K562 (cell line): ENCODE measurements around the gene NT5DC4. TPM values are rescaled to one million over a fixed set of nuclear protein-coding genes. Genes with fewer than 3 reads are reported as not detected.

Source experiments
- BHLHE40 ChIP-seq: IDR thresholded peaks from 2 replicates; pipeline ENCODE4 v1.6.1; 2011; ENCODE audit warnings: low read length, improper control_type of control experiment
- CBX3 ChIP-seq, 2 experiments: IDR thresholded peaks; 1 replicate in 1 of 2; 2 replicates in 1 of 2; pipeline ENCODE4 v1.6.1; 2012; ENCODE audit warnings: inconsistent platforms in 2 of 2, low read length in 2 of 2, borderline replicate concordance in 1 of 2, control low read depth in 1 of 2
- HMGXB4 ChIP-seq: sonication (generic); formaldehyde crosslinking; IDR thresholded peaks from 2 replicates; pipeline ENCODE4 v1.8.1; 2023; ENCODE audit warnings: mild to moderate bottlenecking, missing genetic modification reagents
- KAT7 ChIP-seq: sonication (generic); formaldehyde crosslinking; IDR thresholded peaks from 2 replicates; pipeline ENCODE4 v1.8.0; 2022; ENCODE audit warnings: missing genetic modification reagents, mild to moderate bottlenecking, borderline replicate concordance
- SMARCA4 ChIP-seq: fragments of 450-650 bp; IDR thresholded peaks from 2 replicates; pipeline ENCODE4 v1.6.1; 2016
- ZBTB11 ChIP-seq, 3 experiments: fragments of 200-800 bp in 1 of 3; fragments of 250-450 bp in 1 of 3; fragments of 450-650 bp in 1 of 3; sonication (Bioruptor Pico) in 1 of 3; sonication (Bioruptor generic) in 1 of 3; formaldehyde crosslinking in 1 of 3; IDR thresholded peaks; 2 replicates each; pipeline versions ENCODE4 v1.6.1 to v1.8.0; 2016 to 2022; ENCODE audit warnings: mild to moderate bottlenecking in 2 of 3, missing genetic modification characterization in 2 of 3, missing compliant biosample characterization in 1 of 3, moderate library complexity in 1 of 3
- ZNF174 ChIP-seq: fragments of 250-450 bp; sonication (Bioruptor Pico); IDR thresholded peaks from 2 replicates; pipeline ENCODE4 v1.4.0; 2020; ENCODE audit warnings: mild to moderate bottlenecking
- ZNF282 ChIP-seq: sonication (generic); formaldehyde crosslinking; IDR thresholded peaks from 2 replicates; pipeline ENCODE4 v1.8.1; 2023; ENCODE audit warnings: missing genetic modification reagents
- ZNF311 ChIP-seq: fragments of 250-450 bp; sonication (Bioruptor Pico); IDR thresholded peaks from 2 replicates; pipeline ENCODE4 v1.4.0; 2020; ENCODE audit warnings: mild to moderate bottlenecking, moderate library complexity
- ZNF561 ChIP-seq: fragments of 450-650 bp; formaldehyde crosslinking; conservative IDR thresholded peaks from 2 replicates; pipeline ENCODE4 v1.4.0; 2020; ENCODE audit warnings: mild to moderate bottlenecking, moderate library complexity
- polyA plus RNA-seq, 8 experiments: library from polyadenylated mRNA; depleted of rRNA in 4 of 8; stranded (reverse) in 5 of 8; unstranded in 3 of 8; fragments of >200 nt; fragmentation: Nextera tagmentation in 2 of 8; fragmentation: Illumina TruSeq in 1 of 8; extraction: Ambion mirVana in 2 of 8; extraction: Trizol in 1 of 8; gene quantifications; 2 replicates each; pipeline versions ENCODE4 v1.2.1 to v1.2.3, GENCODE V29; 2011 to 2014; ENCODE audit warnings: inconsistent platforms in 1 of 8, missing spikeins in 1 of 8
- total RNA-seq, 7 experiments: library from RNA; depleted of rRNA in 6 of 7; stranded (reverse); fragments of >200 nt in 6 of 7; fragmentation: Illumina TruSeq in 2 of 7; extraction: Trizol in 2 of 7; gene quantifications; 2 replicates each; pipeline versions ENCODE4 v1.2.1 to v1.2.3, GENCODE V29; 2011 to 2021; ENCODE audit warnings: low replicate concordance in 1 of 7
- TF ChIP-seq, protein P1 (sequence below): fragments of 200-600 bp; sonication (generic); IDR thresholded peaks from one replicate; pipeline ENCODE4 v1.6.1; 2012; ENCODE audit warnings: mild to moderate bottlenecking, low read depth, low read length, inconsistent platforms

Gene NT5DC4
- total and polyA plus RNA-seq, 9 of the 15 experiments (the other 6 are each of a cell fraction or from before 2014, with no cell fraction given), result 0.44 to 6.9 (median 2.5) TPM

DNA sequence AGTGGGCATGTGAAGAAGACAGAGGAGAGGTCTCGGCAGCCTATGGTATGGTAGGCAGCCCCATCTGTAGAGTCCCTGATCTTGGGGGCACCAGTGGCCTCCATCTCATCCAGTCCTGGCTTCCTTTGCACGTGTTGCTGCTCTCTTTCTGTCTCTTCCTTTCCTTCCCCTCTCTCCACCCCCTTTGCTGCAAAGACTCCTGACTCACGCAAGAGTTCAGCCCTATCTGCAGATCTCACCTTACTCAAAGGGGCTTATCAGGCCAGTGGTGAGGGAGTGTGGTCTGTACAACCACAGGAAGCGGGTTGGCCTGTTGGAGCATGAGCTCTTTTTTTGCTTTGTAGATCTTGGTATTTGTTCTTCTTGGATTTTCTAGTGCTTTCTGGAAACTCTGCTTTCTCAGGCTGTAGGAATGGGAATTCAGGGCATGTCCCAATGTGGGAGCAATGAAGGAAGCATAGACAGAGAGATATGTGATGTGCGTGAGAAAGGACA is 14.6 kb upstream of the NT5DC4 start (continued):
- TF ChIP-seq HMGXB4 (no peak), SMARCA4 (peak; percentile 100), ZNF174 (CRISPR knock-in tag) (no peak), ZBTB11 (CRISPR knock-in tag; IDR thresholded peaks at IDR 0.05) (peak in 1 of 3 experiments; percentile 77; a peak in 2 of 6 replicates), ZNF561 (CRISPR knock-in tag) (no peak), ZNF282 (no peak), ZNF311 (peak; percentile 82), BHLHE40 (peak; percentile 95), CBX3 (IDR thresholded peaks at IDR 0.05; ENCODE audit: borderline replicate concordance in 1 of 2, low read length in 2 of 2) (peak in 1 of 2 experiments; percentile 91; a peak in 2 of 3 replicates), KAT7 (CRISPR knock-in tag) (no peak)
- TF ChIP-seq, protein P1, sequence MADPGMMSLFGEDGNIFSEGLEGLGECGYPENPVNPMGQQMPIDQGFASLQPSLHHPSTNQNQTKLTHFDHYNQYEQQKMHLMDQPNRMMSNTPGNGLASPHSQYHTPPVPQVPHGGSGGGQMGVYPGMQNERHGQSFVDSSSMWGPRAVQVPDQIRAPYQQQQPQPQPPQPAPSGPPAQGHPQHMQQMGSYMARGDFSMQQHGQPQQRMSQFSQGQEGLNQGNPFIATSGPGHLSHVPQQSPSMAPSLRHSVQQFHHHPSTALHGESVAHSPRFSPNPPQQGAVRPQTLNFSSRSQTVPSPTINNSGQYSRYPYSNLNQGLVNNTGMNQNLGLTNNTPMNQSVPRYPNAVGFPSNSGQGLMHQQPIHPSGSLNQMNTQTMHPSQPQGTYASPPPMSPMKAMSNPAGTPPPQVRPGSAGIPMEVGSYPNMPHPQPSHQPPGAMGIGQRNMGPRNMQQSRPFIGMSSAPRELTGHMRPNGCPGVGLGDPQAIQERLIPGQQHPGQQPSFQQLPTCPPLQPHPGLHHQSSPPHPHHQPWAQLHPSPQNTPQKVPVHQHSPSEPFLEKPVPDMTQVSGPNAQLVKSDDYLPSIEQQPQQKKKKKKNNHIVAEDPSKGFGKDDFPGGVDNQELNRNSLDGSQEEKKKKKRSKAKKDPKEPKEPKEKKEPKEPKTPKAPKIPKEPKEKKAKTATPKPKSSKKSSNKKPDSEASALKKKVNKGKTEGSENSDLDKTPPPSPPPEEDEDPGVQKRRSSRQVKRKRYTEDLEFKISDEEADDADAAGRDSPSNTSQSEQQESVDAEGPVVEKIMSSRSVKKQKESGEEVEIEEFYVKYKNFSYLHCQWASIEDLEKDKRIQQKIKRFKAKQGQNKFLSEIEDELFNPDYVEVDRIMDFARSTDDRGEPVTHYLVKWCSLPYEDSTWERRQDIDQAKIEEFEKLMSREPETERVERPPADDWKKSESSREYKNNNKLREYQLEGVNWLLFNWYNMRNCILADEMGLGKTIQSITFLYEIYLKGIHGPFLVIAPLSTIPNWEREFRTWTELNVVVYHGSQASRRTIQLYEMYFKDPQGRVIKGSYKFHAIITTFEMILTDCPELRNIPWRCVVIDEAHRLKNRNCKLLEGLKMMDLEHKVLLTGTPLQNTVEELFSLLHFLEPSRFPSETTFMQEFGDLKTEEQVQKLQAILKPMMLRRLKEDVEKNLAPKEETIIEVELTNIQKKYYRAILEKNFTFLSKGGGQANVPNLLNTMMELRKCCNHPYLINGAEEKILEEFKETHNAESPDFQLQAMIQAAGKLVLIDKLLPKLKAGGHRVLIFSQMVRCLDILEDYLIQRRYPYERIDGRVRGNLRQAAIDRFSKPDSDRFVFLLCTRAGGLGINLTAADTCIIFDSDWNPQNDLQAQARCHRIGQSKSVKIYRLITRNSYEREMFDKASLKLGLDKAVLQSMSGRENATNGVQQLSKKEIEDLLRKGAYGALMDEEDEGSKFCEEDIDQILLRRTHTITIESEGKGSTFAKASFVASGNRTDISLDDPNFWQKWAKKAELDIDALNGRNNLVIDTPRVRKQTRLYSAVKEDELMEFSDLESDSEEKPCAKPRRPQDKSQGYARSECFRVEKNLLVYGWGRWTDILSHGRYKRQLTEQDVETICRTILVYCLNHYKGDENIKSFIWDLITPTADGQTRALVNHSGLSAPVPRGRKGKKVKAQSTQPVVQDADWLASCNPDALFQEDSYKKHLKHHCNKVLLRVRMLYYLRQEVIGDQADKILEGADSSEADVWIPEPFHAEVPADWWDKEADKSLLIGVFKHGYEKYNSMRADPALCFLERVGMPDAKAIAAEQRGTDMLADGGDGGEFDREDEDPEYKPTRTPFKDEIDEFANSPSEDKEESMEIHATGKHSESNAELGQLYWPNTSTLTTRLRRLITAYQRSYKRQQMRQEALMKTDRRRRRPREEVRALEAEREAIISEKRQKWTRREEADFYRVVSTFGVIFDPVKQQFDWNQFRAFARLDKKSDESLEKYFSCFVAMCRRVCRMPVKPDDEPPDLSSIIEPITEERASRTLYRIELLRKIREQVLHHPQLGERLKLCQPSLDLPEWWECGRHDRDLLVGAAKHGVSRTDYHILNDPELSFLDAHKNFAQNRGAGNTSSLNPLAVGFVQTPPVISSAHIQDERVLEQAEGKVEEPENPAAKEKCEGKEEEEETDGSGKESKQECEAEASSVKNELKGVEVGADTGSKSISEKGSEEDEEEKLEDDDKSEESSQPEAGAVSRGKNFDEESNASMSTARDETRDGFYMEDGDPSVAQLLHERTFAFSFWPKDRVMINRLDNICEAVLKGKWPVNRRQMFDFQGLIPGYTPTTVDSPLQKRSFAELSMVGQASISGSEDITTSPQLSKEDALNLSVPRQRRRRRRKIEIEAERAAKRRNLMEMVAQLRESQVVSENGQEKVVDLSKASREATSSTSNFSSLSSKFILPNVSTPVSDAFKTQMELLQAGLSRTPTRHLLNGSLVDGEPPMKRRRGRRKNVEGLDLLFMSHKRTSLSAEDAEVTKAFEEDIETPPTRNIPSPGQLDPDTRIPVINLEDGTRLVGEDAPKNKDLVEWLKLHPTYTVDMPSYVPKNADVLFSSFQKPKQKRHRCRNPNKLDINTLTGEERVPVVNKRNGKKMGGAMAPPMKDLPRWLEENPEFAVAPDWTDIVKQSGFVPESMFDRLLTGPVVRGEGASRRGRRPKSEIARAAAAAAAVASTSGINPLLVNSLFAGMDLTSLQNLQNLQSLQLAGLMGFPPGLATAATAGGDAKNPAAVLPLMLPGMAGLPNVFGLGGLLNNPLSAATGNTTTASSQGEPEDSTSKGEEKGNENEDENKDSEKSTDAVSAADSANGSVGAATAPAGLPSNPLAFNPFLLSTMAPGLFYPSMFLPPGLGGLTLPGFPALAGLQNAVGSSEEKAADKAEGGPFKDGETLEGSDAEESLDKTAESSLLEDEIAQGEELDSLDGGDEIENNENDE, result no peak
